ENCODE data around the gene OR2A1.
"Not testable (repeated sequence)": the region's sequence is repeated elsewhere in the genome, so short reads cannot be mapped to it uniquely, and the experiment has no call there.

Gene OR2A1

DNA sequence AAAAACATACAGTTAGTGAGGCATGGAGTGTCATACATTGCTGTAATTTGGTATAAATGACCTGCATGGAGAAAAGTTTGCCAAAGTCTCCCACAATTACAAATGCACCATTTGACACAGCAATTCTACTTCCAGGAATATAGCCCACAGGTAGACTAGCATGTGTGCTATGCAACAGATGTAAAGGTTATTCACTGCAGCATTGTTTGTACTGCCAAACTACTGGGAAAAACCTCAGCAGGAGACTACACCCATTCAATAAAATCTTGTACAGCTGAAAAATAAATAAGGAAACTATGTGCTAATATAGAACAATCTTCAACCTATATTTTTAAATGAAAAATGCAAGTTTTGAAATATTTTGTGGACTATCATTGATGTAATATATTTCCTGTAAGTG, 17.8 kb downstream of the OR2A1 start:
- not testable (repeated sequence) for DNase-seq

DNA sequence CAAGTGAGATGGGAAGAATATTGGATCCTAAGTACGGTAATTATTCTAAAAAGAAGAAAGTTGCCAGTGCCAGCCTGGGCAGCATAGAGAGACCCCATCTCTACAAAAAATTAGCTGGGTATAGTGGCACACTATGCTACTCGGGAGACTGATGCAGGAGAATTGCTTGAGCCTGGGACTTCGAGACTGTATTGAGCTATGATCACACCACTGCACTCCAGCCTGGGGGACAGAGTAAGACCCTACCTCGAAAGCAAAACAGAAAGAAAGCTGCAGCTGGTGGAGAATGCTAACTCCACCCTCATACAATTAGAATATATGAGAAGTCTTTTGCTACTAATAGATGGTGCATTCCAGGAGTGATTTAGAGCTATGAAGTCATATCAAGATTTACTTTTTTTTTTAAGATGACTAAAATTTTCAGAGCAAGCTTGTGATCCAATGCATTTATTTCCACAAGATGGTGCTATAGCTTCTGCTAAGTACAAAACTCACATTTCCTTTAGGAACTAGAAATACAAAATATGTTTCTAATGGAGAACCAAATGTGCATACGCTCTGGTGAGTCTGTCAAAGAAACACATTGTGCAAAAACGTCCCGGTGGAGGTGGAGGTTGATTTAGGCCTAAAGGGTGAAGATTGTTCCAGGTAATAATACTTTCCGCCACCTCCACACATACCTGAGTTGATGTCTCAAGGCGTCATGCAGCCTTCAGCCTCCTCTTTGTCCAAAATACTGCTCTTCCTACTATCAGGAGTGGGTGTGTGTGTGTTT, 19.2 kb downstream of the OR2A1 start:
- not testable (repeated sequence) for DNase-seq

- not testable (repeated sequence) for DNase-seq
Observed at GRCh38 chr7:144331996-144332288, 19.7 kb downstream of the OR2A1 start.

GRCh38 chr7:144348625-144349024, 36.4 kb downstream of the OR2A1 start:
- not testable (repeated sequence) for DNase-seq

DNA sequence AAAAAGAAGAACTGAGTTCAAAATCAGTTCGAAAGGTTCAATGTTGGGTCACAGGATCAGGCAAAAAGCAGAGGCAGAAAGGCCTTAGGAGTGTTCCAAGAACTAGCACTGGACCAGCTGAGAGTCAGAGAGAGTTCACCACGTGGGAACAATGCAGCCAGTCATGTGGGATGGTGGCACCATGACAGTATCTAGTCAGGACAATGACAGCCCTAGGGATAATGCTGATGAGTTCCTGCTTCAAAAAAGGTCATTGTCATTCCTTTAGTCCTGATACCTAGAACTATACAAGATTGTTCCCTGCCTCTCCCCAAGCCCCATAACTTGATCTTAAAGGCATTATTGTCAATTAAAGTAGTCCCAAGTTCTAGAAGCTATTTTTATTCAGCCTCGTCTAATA, 39.4 kb downstream of the OR2A1 start:
- DNase-seq: not testable (repeated sequence)

- DNase-seq: not testable (repeated sequence)
Observed at GRCh38 chr7:144355176-144355822, 43.1 kb downstream of the OR2A1 start, which contains the start of gene ARHGEF5. Gene ARHGEF5, plus strand, starts transcription at chr7:144355402. Its CDS starts 7,268 bp downstream, at chr7:144362670.

- DNase-seq: not testable (repeated sequence)
Observed at GRCh38 chr7:144356185-144356584, 44.0 kb downstream of the OR2A1 start.

- DNase-seq: not testable (repeated sequence)
Observed at GRCh38 chr7:144356860-144357259, 44.6 kb downstream of the OR2A1 start.

DNA sequence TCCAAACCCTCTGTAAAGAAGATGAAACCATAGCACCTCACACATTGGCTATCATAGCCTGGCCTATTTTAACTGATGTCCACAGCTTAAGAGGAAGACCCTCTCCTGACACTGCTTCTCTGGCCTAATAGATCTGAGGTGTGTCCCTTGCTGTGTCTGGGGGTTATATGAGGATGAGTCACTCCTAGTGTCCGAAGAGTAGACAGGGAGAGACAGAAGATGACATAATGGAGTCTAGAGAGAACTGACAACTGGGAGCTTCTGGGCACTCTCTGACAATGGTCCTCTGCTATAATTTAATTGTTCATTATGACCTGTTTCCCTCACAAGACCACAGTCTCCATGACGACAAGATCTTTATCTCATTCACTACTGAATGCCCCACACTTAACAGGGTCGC, 49.8 kb downstream of the OR2A1 start:
- not testable (repeated sequence) for DNase-seq

- not testable (repeated sequence) for DNase-seq
Observed at GRCh38 chr7:144365523-144365922, 53.3 kb downstream of the OR2A1 start.

DNA sequence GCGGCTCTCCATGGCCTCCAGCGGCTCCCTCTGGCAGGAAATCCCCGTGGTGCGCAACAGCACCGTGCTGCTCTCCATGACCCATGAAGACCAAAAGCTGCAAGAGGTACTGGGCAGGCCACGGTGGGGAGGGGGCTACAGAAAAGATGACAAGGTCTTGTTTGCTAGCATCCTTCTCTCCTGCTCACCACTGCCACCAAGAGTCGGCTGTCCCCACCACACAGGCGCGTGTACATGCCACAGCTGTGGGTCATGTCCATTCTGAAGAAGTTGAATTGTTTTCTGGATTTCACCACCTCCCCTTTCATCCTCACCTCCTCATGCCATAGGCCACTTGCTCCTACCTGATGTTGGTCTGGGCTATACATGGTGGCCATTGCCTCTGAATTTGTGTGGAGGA, 55.0 kb downstream of the OR2A1 start:
- not testable (repeated sequence) for DNase-seq

DNA sequence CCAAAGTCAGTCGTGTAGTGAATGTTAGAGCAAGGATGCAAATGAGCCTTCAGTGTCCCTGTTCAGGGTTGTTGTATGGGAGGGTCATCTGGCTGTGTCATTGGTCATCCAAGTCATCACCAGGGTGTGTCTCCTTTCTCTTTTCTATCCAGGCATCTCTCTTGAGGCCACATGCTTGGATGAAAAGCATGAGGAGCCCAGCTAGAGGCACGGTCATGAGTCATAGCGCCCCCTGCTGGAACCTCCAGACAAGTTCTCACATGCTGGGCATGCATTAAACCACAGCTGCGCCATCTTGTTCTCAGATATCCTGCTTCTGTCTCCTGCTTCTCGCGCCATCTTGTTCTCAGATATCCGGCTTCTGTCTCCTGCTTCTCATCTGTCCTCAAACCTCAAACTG, 57.0 kb downstream of the OR2A1 start:
- not testable (repeated sequence) for DNase-seq
